ENCODE results near the gene ACO1. TPM values are rescaled to one million over a fixed set of nuclear protein-coding genes. Genes with fewer than 3 reads are reported as not detected.

Gene ACO1
- total RNA-seq: 10 to 100 TPM in 3 of 4 donors, 1 to 10 TPM in 1; 9.7 to 23.7 (median 15.5) TPM

GRCh38 chr9:32384364-32385151 is at the start of gene ACO1:
ACO1 (plus strand) TSS chr9:32384643; CDS start chr9:32405507, 20,864 bp downstream.
- DNase-seq (ENCODE audit: low spot score in 2 of 2): peak; percentile 74 to 98
- intact Hi-C loops (cut with DNase I; ENCODE audit: low total_unique reads): no loop called here
- 0 to 1% methylated on average over 25 to 29 of the region's 73 CpGs for WGBS, 2 donors
- peak within 1 kb of the TSS; percentile 58 for H3K4me3 ChIP-seq (ENCODE audit: low read depth, poor library complexity, severe bottlenecking)
- TF ChIP-seq POLR2A (IDR thresholded peaks at IDR 0.05) (no peak), CTCF (IDR thresholded peaks at IDR 0.05) (no peak)

GRCh38 chr9:32334916-32335895 is 49.2 kb upstream of the ACO1 start:
- H3K4me3 ChIP-seq (ENCODE audit: low read depth, poor library complexity, severe bottlenecking): no peak overlapping the region
- TF ChIP-seq CTCF (IDR thresholded peaks at IDR 0.05): no peak
- TF ChIP-seq POLR2A (IDR thresholded peaks at IDR 0.05): no peak
- DNase-seq (ENCODE audit: low spot score in 2 of 2): no peak
- WGBS, 2 donors: 59 to 64% methylated on average over 6 of the region's 6 CpGs
- intact Hi-C loops (cut with DNase I; ENCODE audit: low total_unique reads): no loop called here

GRCh38 chr9:32339424-32339823 is 45.0 kb upstream of the ACO1 start:
- H3K4me3 ChIP-seq (ENCODE audit: low read depth, poor library complexity, severe bottlenecking): no peak overlapping the region
- DNase-seq (ENCODE audit: low spot score in 2 of 2): no peak
- intact Hi-C loops (cut with DNase I; ENCODE audit: low total_unique reads): no loop called here
- WGBS, 2 donors: 58 to 80% methylated on average over 2 of the region's 2 CpGs
- no peak for TF ChIP-seq POLR2A (IDR thresholded peaks at IDR 0.05)
- TF ChIP-seq CTCF (IDR thresholded peaks at IDR 0.05): no peak

- DNase-seq (ENCODE audit: low spot score in 2 of 2): no peak
- 51 to 60% methylated on average over 5 of the region's 5 CpGs for WGBS, 2 donors
- TF ChIP-seq CTCF (IDR thresholded peaks at IDR 0.05) (no peak), POLR2A (IDR thresholded peaks at IDR 0.05) (no peak)
- intact Hi-C loops (cut with DNase I; ENCODE audit: low total_unique reads): no loop called here
- H3K4me3 ChIP-seq (ENCODE audit: low read depth, poor library complexity, severe bottlenecking): no peak overlapping the region
Observed at GRCh38 chr9:32340361-32340760, 44.1 kb upstream of the ACO1 start.

GRCh38 chr9:32344551-32345182 is 39.8 kb upstream of the ACO1 start:
- no peak for DNase-seq (ENCODE audit: low spot score in 2 of 2)
- 42 to 45% methylated on average over 6 of the region's 6 CpGs for WGBS, 2 donors
- TF ChIP-seq CTCF (IDR thresholded peaks at IDR 0.05) (no peak), POLR2A (IDR thresholded peaks at IDR 0.05) (no peak)
- no peak overlapping the region for H3K4me3 ChIP-seq (ENCODE audit: low read depth, poor library complexity, severe bottlenecking)
- intact Hi-C loops (cut with DNase I; ENCODE audit: low total_unique reads): no loop called here
